HL-60 (cell line): ENCODE measurements around the gene CBLB.

Source experiments
- CTCF ChIP-seq: IDR thresholded peaks from one replicate; pipeline ENCODE4 v1.5.1; 2011; ENCODE audit warnings: low read length, control low read depth, inconsistent platforms; ENCODE audit not compliant: insufficient read depth
- GABPA ChIP-seq: IDR thresholded peaks from 2 replicates; pipeline ENCODE4 v1.6.1; 2012; ENCODE audit warnings: low read depth
- SPI1 ChIP-seq: IDR thresholded peaks from 2 replicates; pipeline ENCODE4 v1.6.1; 2012; ENCODE audit warnings: low read depth, mild to moderate bottlenecking, borderline replicate concordance
- TF ChIP-seq, protein P1 (sequence below): IDR thresholded peaks from 2 replicates; pipeline ENCODE4 v1.6.1; 2012; ENCODE audit warnings: low read depth; ENCODE audit not compliant: insufficient replicate concordance

DNA sequence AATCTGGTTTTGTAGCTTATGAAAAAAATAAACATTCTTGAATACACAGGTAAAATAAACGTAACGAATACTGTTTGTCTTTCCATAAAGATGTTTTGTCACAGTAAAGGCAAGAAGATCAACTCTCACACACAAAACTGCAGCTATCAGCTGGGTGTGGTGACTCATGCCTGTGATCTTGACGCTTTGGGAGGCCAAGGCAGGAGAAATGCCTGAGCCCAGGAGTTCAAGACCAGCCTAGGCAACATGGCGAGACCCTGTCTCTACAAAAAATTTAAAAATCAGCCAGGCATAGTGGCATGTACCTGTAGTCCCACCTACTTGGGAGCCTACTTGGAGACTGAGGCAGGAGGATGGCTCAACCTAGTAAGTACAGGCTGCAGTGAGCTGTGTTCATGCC lies 39.6 kb downstream of the CBLB start:
- TF ChIP-seq CTCF: no peak
- TF ChIP-seq SPI1: no peak
- TF ChIP-seq, protein P1, sequence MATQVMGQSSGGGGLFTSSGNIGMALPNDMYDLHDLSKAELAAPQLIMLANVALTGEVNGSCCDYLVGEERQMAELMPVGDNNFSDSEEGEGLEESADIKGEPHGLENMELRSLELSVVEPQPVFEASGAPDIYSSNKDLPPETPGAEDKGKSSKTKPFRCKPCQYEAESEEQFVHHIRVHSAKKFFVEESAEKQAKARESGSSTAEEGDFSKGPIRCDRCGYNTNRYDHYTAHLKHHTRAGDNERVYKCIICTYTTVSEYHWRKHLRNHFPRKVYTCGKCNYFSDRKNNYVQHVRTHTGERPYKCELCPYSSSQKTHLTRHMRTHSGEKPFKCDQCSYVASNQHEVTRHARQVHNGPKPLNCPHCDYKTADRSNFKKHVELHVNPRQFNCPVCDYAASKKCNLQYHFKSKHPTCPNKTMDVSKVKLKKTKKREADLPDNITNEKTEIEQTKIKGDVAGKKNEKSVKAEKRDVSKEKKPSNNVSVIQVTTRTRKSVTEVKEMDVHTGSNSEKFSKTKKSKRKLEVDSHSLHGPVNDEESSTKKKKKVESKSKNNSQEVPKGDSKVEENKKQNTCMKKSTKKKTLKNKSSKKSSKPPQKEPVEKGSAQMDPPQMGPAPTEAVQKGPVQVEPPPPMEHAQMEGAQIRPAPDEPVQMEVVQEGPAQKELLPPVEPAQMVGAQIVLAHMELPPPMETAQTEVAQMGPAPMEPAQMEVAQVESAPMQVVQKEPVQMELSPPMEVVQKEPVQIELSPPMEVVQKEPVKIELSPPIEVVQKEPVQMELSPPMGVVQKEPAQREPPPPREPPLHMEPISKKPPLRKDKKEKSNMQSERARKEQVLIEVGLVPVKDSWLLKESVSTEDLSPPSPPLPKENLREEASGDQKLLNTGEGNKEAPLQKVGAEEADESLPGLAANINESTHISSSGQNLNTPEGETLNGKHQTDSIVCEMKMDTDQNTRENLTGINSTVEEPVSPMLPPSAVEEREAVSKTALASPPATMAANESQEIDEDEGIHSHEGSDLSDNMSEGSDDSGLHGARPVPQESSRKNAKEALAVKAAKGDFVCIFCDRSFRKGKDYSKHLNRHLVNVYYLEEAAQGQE: no peak
- TF ChIP-seq GABPA: no peak
